ENCODE data around the gene TASP1.

DNA sequence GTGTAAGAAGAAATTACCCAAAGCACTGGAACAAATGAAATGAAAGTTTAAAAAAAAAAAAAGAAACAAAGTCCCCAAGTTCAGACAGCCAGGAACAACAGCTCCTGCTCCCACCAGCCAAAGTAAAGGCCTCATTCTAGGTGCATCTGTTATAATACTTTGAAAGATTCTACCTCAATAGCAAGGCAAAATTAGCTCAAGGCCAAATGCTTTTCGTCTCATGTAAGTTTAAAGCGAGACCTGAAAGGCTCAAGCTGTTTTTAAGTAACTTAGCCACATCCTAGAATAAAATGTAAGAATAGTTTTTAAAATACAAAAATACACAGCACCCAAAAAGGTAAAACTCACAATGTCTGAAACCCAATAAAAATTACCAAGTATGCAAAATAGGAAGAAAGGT is 64.7 kb downstream of the TASP1 start:
- TF ChIP-seq EZH2phosphoT487 (IDR thresholded peaks at IDR 0.05; ENCODE audit: low read depth) (no peak), CTCF (IDR thresholded peaks at IDR 0.05; ENCODE audit: low read depth, low read length) (no peak)

All from OCI-LY3 (cell line).